C4-2B (cell line): ENCODE measurements around the gene HELZ.

ENCODE experiments used
- CTCF ChIP-seq: fragments of 450-650 bp; conservative IDR thresholded peaks from 2 replicates; pipeline ENCODE4 v1.5.1; 2017; ENCODE audit warnings: mild to moderate bottlenecking
- ZFX ChIP-seq: fragments of 450-650 bp; IDR thresholded peaks from 2 replicates; pipeline ENCODE4 v1.6.1; 2017

GRCh38 chr17:67256075-67256732, 11.2 kb upstream of the HELZ start:
- TF ChIP-seq CTCF = no peak
- no peak for TF ChIP-seq ZFX
